ENCODE data around the gene FGF14. TPM values are rescaled to one million over a fixed set of nuclear protein-coding genes. Genes with fewer than 3 reads are reported as not detected.

FGF14 gene
- polyA plus RNA-seq, 1 of the 3 experiments (the other 2 are of a cell fraction), result 0.20 TPM

GRCh38 chr13:102369302-102369701 is 32.5 kb downstream of the FGF14 start:
- WGBS (ENCODE audit: low lambda C conversion rate), result 68% methylated on average over 2 of the region's 2 CpGs
- DNase-seq, result no peak
- H4K20me1 ChIP-seq (ENCODE audit: insufficient read depth), result no peaks in the 10 kb centered on the region
- ChIA-PET POLR2A (interaction anchor here (1.9 kb wide), 1 partner anchor 25 kb away, joined by 5 read pairs; no protein-coding TSS in a partner anchor), CTCF (interaction anchor here (1.4 kb wide), 1 partner anchor 9 kb away, joined by 3 read pairs; no protein-coding TSS in a partner anchor)
- H3K27ac ChIP-seq (ENCODE audit: low read depth in 2 of 2, low read length in 1 of 2), result peak overlapping the region in 1 of 2 experiments; percentile 50; a peak in 2 of 4 replicates
- no peak overlapping the region for H3K9ac ChIP-seq
- H3K9me2 ChIP-seq, result no peaks in the 10 kb centered on the region
- H3K4me3 ChIP-seq (ENCODE audit: low read depth in 2 of 2, low read length in 1 of 2), result no peak overlapping the region
- peaks cover 0 to 10% of the 10 kb centered on the region in 2 experiments; a peak in 3 of 4 replicates for H3K4me1 ChIP-seq (ENCODE audit: control insufficient read depth in 1 of 2, insufficient read depth in 2 of 2, low read depth in 1 of 2, low read length in 1 of 2)
- H3K9me3 ChIP-seq, result no peaks in the 10 kb centered on the region
- TF ChIP-seq RCOR1 (IDR thresholded peaks at IDR 0.05; ENCODE audit: low read length) (no peak), RAD21 (IDR thresholded peaks at IDR 0.05; ENCODE audit: low read length) (no peak), TCF12 (IDR thresholded peaks at IDR 0.05) (no peak), YY1 (IDR thresholded peaks at IDR 0.05; ENCODE audit: low read depth) (no peak), FOSL2 (IDR thresholded peaks at IDR 0.05; ENCODE audit: borderline replicate concordance, low read depth) (no peak), ZBTB33 (IDR thresholded peaks at IDR 0.05; ENCODE audit: borderline replicate concordance, low read depth) (no peak), ELF1 (IDR thresholded peaks at IDR 0.05) (no peak), EZH2phosphoT487 (IDR thresholded peaks at IDR 0.05; ENCODE audit: borderline replicate concordance, low read depth) (no peak), TAF1 (IDR thresholded peaks at IDR 0.05; ENCODE audit: borderline replicate concordance, low read depth, low read length) (no peak), CTCF (IDR thresholded peaks at IDR 0.05) (no peak), IRF3 (IDR thresholded peaks at IDR 0.05; ENCODE audit: low read depth, low read length) (no peak), POLR2AphosphoS5 (IDR thresholded peaks at IDR 0.05; ENCODE audit: low read depth, low read length) (no peak), NFIC (IDR thresholded peaks at IDR 0.05; ENCODE audit: borderline replicate concordance) (no peak), MXI1 (IDR thresholded peaks at IDR 0.05; ENCODE audit: low read depth, low read length) (no peak), FOXM1 (IDR thresholded peaks at IDR 0.05; ENCODE audit: low read depth) (no peak)
- TF ChIP-seq, protein P1, sequence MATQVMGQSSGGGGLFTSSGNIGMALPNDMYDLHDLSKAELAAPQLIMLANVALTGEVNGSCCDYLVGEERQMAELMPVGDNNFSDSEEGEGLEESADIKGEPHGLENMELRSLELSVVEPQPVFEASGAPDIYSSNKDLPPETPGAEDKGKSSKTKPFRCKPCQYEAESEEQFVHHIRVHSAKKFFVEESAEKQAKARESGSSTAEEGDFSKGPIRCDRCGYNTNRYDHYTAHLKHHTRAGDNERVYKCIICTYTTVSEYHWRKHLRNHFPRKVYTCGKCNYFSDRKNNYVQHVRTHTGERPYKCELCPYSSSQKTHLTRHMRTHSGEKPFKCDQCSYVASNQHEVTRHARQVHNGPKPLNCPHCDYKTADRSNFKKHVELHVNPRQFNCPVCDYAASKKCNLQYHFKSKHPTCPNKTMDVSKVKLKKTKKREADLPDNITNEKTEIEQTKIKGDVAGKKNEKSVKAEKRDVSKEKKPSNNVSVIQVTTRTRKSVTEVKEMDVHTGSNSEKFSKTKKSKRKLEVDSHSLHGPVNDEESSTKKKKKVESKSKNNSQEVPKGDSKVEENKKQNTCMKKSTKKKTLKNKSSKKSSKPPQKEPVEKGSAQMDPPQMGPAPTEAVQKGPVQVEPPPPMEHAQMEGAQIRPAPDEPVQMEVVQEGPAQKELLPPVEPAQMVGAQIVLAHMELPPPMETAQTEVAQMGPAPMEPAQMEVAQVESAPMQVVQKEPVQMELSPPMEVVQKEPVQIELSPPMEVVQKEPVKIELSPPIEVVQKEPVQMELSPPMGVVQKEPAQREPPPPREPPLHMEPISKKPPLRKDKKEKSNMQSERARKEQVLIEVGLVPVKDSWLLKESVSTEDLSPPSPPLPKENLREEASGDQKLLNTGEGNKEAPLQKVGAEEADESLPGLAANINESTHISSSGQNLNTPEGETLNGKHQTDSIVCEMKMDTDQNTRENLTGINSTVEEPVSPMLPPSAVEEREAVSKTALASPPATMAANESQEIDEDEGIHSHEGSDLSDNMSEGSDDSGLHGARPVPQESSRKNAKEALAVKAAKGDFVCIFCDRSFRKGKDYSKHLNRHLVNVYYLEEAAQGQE (IDR thresholded peaks at IDR 0.05; ENCODE audit: low read depth, low read length), result no peak
- TF ChIP-seq, protein P2, sequence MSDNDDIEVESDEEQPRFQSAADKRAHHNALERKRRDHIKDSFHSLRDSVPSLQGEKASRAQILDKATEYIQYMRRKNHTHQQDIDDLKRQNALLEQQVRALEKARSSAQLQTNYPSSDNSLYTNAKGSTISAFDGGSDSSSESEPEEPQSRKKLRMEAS (IDR thresholded peaks at IDR 0.05; ENCODE audit: low read depth), result no peak
- H3K36me3 ChIP-seq (replicated peaks in 1 of 2; ENCODE audit: control insufficient read depth in 1 of 2, insufficient read depth in 2 of 2, low read length in 1 of 2), result peaks cover 0 to 7% of the 10 kb centered on the region in 2 experiments
- H3K4me2 ChIP-seq, result no peak overlapping the region
- H3K27me3 ChIP-seq (ENCODE audit: insufficient read depth), result no peaks in the 10 kb centered on the region
- no peaks in the 10 kb centered on the region for H3F3A ChIP-seq (replicated peaks; ENCODE audit: insufficient read depth)
- no peaks in the 10 kb centered on the region for H3K79me2 ChIP-seq (ENCODE audit: insufficient read depth)
- H2AFZ ChIP-seq (ENCODE audit: low read depth), result no peak overlapping the region

All from SK-N-SH (cell line).